M059J (cell line): Measurements from ENCODE around the gene HNRNPUL2. TPM values are rescaled to one million over a fixed set of nuclear protein-coding genes. Genes with fewer than 3 reads are reported as not detected.
"Not testable (repeated sequence)": the region's sequence is repeated elsewhere in the genome, so short reads cannot be mapped to it uniquely, and the experiment has no call there.

Experiments
- DNase-seq: peaks from one replicate; pipeline ENCODE4 v3.0.0-alpha.2; 2012; ENCODE audit warnings: low read depth
- total RNA-seq: library from RNA; depleted of rRNA; stranded (reverse); fragments of >200 nt; shearing (Covaris generic); gene quantifications from 2 replicates; pipeline ENCODE4 v1.2.3, GENCODE V29; 2014

HNRNPUL2 gene
- total RNA-seq, 1 experiment from 2014 or later: 16.8 TPM

DNA sequence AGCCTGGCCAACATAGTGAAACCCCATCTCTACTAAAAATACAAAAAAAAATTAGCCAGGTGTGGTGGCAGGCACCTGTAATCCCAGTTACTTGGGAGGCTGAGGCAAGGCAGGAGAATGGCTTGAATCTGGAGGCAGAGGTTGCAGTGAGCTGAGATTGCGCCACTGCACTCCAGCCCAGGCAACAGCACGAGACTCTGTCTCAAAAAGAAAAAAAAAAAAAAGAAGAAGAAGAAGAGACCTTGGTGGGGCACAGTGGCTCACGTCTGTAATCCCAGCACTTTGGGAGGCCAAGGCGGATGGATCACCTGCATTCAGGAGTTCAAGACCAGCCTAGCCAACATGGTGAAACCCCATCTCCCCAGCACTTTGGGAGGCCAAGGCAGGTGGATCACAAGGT, 23.3 kb downstream of the HNRNPUL2 start:
- DNase-seq: not testable (repeated sequence)

DNA sequence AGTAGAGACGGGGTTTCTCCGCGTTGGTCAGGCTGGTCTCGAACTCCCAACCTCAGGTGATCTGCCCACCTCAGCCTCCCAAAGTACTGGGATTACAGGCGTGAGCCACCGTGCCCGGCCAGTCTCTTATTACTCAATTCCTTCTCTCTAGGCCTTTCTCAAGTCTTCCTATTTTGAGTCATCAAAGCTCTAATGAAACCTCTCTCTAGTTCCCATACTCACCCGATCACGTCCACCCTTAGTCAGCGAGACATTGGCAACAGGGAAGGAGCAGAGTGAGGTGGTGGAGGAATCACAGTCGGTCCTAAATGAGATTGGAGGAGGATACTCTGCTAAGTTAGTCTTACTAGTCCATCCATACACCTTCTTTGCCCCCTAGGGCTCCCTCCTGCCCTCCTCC, 25.0 kb downstream of the HNRNPUL2 start:
- no peak for DNase-seq

- DNase-seq: peak; percentile 72
These were observed 32.6 kb downstream of the HNRNPUL2 start for GRCh38 chr11:62694455-62695167.

DNA sequence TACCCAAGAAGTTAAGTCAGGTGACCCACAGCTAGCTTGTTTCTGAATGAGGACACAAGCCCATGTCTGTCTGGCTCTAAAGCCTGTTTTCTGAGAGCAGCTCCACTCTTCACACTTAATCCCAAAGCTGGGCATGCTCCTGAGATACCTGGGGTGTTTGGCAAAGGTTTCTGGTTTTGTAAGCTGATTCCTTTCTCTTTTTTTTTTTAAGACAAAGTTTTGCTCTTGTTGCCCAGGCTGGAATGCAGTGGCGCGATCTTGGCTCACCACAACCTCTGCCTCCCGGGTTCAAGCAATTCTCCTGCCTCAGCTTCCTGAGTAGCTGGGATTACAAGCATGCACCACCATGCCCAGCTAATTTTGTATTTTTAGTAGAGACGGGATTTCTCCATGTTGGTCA, 33.6 kb downstream of the HNRNPUL2 start:
- DNase-seq: not testable (repeated sequence)

DNA sequence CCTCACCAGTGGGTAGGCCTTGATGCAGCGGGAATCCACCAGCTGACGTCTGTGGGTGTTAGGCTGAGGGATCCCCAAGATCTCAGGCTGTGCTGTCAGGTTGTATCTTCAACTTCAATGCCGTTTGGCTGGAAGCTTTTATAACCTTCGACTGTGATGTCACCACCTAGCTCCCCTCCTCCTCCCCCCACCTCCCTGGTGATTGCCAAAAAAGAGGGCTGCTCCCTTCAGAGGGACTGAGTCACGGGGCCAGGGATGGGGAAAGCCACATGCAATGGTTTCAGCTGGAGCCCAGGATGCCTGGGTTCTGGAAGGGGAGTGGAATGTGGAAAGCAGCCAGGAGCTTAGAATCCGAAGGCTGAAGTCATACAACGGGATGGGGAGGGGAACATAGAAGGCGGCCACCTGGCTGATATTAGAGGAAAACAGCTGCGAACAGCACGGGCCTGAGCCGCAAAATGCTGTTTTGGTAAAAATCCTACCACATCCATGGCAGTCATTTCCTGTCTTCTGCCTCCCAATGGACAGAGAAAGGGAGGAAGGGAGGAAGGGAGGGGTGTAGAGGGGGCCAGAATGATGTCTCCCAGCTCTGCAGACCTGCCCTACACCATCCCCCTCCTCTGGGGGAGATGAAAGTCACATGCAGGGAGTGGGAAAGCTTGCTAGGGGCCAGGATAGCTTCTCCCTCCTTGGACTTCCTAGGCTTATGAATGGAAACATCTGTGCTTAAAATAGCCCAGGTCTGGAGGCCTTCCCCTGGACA, 37.7 kb downstream of the HNRNPUL2 start, which contains the start of gene LRRN4CL:
TSS of gene LRRN4CL (minus strand) at position 110 of the 763 bp plus-strand sequence. CDS start 1,022 bp downstream, outside the sequence.
- peak; percentile 90 for DNase-seq

GRCh38 chr11:62688491-62688890, 38.8 kb downstream of the HNRNPUL2 start:
- no peak for DNase-seq

GRCh38 chr11:62687508-62688396, 39.5 kb downstream of the HNRNPUL2 start:
- DNase-seq: no peak

GRCh38 chr11:62682518-62682917, 44.7 kb downstream of the HNRNPUL2 start:
- DNase-seq: no peak

GRCh38 chr11:62680825-62681240, 46.4 kb downstream of the HNRNPUL2 start:
- peak; percentile 85 for DNase-seq

DNA sequence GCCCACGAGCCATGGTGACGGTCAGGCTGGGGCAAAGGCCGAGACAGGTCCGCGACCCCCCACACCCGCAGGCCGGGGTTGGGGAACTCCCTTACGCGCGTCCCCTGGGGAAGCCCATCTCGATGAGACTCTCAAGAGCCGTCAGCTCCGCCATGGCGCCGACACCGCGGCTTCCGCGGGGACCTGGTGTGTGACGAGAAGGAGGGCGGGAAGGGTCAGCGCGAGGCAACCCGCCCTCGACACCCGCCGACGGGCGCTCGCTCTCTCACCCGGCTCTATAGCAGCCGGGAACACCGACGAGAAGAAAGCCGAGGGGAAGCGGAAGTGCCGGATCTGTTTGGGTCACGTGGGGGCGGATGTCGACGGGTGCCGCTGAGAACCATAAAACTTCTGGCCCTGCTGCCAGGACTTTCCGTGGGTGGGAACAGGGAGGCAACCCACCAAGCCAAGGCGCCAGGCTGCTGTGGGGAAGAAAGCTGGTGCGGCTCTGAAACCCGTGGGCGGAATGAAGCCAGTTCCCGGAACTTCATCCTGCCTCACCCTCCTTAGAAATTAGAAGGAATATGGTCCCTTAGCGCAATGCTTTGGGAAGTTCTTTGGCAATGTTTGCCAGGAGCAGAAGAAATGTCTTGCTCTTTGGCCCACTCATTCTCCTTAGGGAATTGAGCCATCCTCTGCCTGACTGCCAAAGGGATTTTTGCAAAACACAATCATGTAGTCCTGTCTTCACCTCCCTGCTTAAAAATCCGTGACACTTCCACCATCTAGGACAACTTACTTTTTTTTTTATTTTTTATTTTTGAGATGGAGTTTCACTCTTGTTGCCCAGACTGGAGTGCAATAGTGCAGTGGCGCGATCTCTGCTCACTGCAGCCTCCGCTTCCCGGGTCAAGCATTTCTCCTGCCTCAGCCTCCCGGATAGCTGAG, 48.2 kb downstream of the HNRNPUL2 start, which contains the start of gene UBXN1:
TSS of gene UBXN1 (minus strand) at position 304 of the 927 bp plus-strand sequence. CDS start at position 154, 150 bp downstream.
- DNase-seq: peak; percentile 83

- no peak for DNase-seq
These were observed 48.9 kb downstream of the HNRNPUL2 start for GRCh38 chr11:62678433-62678769.

DNA sequence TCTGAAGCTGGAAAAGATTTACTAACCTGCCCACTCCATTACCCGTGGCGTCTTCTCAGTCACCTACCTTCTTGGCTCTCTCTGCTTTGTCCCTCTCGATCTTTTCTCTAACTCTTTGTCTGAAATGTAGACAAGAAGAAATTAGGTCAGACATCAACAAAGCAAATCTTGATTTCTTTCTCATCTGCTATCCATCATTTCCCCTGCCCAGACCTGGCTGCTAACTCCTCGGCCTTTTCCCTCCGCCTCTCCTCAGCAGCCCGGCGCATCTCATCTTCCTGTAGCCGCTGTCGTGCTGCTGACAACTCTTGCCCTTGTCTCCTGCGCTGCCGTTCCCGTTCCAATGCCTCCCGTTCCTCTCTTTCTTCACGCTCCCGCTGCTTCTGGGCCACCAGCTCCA, 49.5 kb downstream of the HNRNPUL2 start:
- DNase-seq: no peak

DNA sequence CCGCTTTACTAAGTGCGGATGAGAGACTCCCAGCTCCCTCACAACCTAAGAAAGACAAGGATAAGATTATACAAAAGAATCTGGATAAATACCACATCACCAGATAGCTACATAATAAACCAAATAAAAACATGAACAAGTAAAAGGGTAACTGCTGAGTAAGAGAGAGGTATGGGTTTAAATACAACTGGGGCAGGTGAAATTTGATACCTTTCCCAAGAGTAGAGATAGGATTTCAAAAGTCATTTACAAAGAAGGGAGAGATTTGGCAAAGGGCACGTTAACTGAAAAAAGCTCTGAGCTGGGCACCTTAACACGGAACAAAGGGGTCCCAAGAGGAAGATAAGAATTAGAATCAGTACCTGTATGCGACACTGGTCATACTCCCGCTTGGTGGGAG, 50.1 kb downstream of the HNRNPUL2 start:
- no peak for DNase-seq

- DNase-seq: no peak
These were observed 50.6 kb downstream of the HNRNPUL2 start for GRCh38 chr11:62676698-62677097.

- DNase-seq: not testable (repeated sequence)
These were observed 51.8 kb downstream of the HNRNPUL2 start for GRCh38 chr11:62675415-62675814.

DNA sequence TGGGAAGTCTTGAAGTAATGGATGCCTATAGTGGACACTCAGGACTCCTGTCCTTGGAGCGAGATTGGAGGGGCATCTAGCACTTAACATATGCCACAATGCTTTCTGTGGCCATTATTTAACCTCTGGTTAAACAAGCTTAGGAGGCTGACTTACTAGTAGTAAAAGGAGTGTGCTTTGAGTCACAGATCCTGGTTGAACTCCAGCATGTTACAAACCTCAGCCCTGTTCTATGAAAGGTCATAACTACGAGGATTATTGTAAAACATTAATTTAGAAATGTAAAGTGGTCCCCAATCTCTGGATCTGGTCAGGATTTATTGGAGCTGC, 54.1 kb downstream of the HNRNPUL2 start:
- no peak for DNase-seq

DNA sequence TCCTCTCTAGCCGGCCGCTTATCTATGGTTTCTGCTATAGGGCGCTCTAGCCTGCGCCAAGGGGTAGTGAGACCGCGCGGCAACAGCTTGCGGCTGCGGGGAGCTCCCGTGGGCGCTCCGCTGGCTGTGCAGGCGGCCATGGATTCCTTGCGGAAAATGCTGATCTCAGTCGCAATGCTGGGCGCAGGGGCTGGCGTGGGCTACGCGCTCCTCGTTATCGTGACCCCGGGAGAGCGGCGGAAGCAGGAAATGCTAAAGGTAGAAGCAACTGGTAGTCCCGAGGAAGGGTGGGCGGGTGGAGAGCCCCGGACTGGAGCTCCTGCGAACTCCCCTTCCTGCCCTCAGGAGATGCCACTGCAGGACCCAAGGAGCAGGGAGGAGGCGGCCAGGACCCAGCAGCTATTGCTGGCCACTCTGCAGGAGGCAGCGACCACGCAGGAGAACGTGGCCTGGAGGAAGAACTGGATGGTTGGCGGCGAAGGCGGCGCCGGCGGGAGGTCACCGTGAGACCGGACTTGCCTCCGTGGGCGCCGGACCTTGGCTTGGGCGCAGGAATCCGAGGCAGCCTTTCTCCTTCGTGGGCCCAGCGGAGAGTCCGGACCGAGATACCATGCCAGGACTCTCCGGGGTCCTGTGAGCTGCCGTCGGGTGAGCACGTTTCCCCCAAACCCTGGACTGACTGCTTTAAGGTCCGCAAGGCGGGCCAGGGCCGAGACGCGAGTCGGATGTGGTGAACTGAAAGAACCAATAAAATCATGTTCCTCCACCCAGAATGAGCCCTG, 55.5 kb downstream of the HNRNPUL2 start, which contains the start of the genes LBHD1 and UQCC3:
TSS of gene LBHD1 (minus strand) at position 660 of the 782 bp plus-strand sequence. CDS start 2,236 bp downstream, outside the sequence.
TSS of gene UQCC3 (plus strand) at position 66 of the 782 bp plus-strand sequence. CDS start at position 139, 73 bp downstream.
- DNase-seq: peak; percentile 84

DNA sequence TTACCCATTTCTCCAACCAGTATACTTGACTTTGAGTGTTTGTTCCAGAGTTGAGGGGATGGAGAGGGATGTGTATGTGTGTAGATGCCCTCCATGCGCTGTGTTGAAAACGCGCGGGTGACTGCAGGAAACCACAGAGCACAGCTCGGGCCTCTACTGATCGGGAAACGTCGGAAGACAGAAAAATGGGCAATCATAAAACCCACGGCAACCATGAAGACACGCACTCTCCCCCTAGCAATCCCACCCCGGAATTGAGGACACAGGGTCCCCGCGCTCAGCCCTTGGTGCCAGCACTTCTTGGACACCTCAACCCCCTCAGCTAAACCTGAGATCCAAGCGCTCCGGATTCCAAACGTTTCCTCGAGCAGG, 56.0 kb downstream of the HNRNPUL2 start:
- no peak for DNase-seq

DNA sequence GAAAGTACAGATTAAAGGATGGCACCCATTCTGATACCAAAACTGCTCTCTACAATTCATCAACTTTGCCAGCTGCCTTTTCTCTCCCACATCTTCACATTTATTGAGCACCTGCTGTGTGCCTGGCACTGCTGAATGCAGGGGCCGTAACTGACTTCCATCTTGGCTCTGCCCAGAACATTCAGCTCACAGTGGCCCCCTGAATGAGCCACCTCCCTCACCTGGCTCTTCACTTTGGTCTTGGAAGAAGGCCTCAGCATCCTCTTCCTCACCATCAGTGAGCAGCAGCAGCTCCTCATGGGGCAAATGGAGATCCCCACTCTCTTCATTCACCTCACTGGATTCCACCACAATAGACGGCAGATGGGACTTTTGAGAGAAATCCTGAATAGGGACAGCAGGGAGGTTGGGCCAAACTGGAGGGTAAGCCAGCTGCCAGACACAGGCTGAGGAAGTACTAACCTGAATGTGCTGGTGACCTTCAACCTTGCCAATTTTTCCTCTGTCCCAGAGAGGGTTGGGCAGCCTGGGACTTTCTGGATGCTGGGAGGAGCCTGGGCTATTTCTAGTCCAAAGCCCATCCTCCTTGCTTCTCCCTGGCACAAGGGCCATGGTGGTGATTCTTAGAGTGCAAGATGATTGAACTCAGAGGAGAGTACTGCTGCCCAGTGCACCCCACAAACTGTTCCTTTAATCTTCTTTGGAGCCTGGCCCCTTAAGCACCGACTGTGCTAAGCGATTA, 57.7 kb downstream of the HNRNPUL2 start:
- DNase-seq: peak; percentile 32
